SK-N-SH (cell line): ENCODE results near the gene TANGO6.

ENCODE experiments used
- EP300 ChIP-seq, 2 experiments: IDR thresholded peaks; 2 replicates each; pipeline versions ENCODE4 v1.4.0 to v1.6.1; 2012; ENCODE audit warnings: borderline replicate concordance in 1 of 2, low read depth in 1 of 2, low read length in 1 of 2
- JUND ChIP-seq: IDR thresholded peaks from 2 replicates; pipeline ENCODE4 v1.4.0; 2012
- TF ChIP-seq, protein P1 (sequence below): fragments of 200-600 bp; sonication (generic); IDR thresholded peaks from 2 replicates; pipeline ENCODE4 v1.6.1; 2017; ENCODE audit warnings: antibody characterized with exemption, mild to moderate bottlenecking, moderate library complexity

DNA sequence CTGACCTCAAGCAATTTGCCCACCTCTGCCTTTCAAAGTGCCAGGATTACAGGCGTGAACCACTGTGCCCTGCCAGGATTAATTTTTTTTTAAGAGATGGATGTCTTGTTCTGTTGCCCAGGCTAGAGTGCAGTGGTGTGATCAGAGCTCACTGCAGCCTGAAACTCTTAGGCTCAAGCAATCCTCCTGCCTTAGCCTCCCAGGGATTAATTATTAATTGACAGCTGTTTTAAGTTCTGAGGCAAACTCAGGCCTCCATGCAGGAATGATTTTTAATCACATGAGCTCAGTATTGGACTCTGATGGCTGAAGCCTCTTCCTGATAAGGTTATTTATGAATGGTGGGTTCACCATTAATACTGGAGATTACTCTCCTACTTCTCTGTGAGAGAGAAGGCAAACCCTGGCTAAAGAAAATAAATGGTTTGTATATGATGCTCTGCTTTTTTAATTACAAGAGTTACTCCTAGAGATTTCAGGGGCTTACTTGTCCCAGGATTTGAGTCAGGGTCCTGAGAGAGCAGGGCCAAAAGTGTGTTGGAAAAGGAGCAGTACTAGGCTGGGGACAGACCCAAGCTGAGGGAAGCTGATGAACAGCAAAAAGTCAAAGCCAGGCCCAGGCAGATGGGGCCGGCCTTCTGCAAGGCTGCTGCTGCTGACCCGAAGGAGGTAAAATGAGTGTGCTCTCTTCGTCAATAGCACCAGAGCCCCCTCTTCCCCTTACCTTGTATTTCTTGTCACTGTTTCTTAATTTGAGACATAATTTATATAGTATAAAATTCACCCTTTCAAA, 205.2 kb downstream of the TANGO6 start:
- no peak for TF ChIP-seq JUND
- TF ChIP-seq EP300 (IDR thresholded peaks at IDR 0.05; ENCODE audit: borderline replicate concordance in 1 of 2, low read depth in 1 of 2, low read length in 1 of 2), result no peak
- TF ChIP-seq, protein P1, sequence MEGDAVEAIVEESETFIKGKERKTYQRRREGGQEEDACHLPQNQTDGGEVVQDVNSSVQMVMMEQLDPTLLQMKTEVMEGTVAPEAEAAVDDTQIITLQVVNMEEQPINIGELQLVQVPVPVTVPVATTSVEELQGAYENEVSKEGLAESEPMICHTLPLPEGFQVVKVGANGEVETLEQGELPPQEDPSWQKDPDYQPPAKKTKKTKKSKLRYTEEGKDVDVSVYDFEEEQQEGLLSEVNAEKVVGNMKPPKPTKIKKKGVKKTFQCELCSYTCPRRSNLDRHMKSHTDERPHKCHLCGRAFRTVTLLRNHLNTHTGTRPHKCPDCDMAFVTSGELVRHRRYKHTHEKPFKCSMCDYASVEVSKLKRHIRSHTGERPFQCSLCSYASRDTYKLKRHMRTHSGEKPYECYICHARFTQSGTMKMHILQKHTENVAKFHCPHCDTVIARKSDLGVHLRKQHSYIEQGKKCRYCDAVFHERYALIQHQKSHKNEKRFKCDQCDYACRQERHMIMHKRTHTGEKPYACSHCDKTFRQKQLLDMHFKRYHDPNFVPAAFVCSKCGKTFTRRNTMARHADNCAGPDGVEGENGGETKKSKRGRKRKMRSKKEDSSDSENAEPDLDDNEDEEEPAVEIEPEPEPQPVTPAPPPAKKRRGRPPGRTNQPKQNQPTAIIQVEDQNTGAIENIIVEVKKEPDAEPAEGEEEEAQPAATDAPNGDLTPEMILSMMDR, result no peak
